ENCODE data around the gene PFKFB4. TPM values are rescaled to one million over a fixed set of nuclear protein-coding genes. Genes with fewer than 3 reads are reported as not detected.

Gene PFKFB4
- total RNA-seq, 1 donor from 2014 or later: 22.4 TPM

GRCh38 chr3:48576647-48577046 lies 20.0 kb upstream of the PFKFB4 start:
- DNase-seq (ENCODE audit: low read depth): no peak
- TF ChIP-seq CTCF (IDR thresholded peaks at IDR 0.05; ENCODE audit: insufficient read depth, low read length, poor library complexity, severe bottlenecking): no peak
- no peaks in the 10 kb centered on the region for H3K27me3 ChIP-seq (ENCODE audit: control insufficient read depth, insufficient read depth, low read length)
- H3K4me3 ChIP-seq (ENCODE audit: low read depth, low read length): no peak overlapping the region
- peaks cover 3% of the 10 kb centered on the region for H3K36me3 ChIP-seq (ENCODE audit: control insufficient read depth, insufficient read depth, low read length)

GRCh38 chr3:48575366-48575765 lies 18.8 kb upstream of the PFKFB4 start:
- DNase-seq (ENCODE audit: low read depth): no peak
- Histone ChIP-seq H3K27me3 (ENCODE audit: control insufficient read depth, insufficient read depth, low read length) (no peaks in the 10 kb centered on the region), H3K36me3 (ENCODE audit: control insufficient read depth, insufficient read depth, low read length) (peaks cover 3% of the 10 kb centered on the region), H3K4me3 (ENCODE audit: low read depth, low read length) (no peak overlapping the region)
- TF ChIP-seq CTCF (IDR thresholded peaks at IDR 0.05; ENCODE audit: insufficient read depth, low read length, poor library complexity, severe bottlenecking): no peak

- no peaks in the 10 kb centered on the region for H3K27me3 ChIP-seq (ENCODE audit: control insufficient read depth, insufficient read depth, low read length)
- no peak overlapping the region for H3K4me3 ChIP-seq (ENCODE audit: low read depth, low read length)
- no peak for DNase-seq (ENCODE audit: low read depth)
- peaks cover 4% of the 10 kb centered on the region for H3K36me3 ChIP-seq (ENCODE audit: control insufficient read depth, insufficient read depth, low read length)
- TF ChIP-seq CTCF (IDR thresholded peaks at IDR 0.05; ENCODE audit: insufficient read depth, low read length, poor library complexity, severe bottlenecking): no peak
These were observed 17.5 kb upstream of the PFKFB4 start for GRCh38 chr3:48573973-48574585.

- no peak for DNase-seq (ENCODE audit: low read depth)
- TF ChIP-seq CTCF (IDR thresholded peaks at IDR 0.05; ENCODE audit: insufficient read depth, low read length, poor library complexity, severe bottlenecking): no peak
- H3K36me3 ChIP-seq (ENCODE audit: control insufficient read depth, insufficient read depth, low read length): peaks cover 5% of the 10 kb centered on the region
- H3K27me3 ChIP-seq (ENCODE audit: control insufficient read depth, insufficient read depth, low read length): no peaks in the 10 kb centered on the region
- no peak overlapping the region for H3K4me3 ChIP-seq (ENCODE audit: low read depth, low read length)
These were observed 15.9 kb upstream of the PFKFB4 start for GRCh38 chr3:48572517-48572916.

GRCh38 chr3:48571938-48572337 lies 15.3 kb upstream of the PFKFB4 start:
- no peaks in the 10 kb centered on the region for H3K27me3 ChIP-seq (ENCODE audit: control insufficient read depth, insufficient read depth, low read length)
- no peak for TF ChIP-seq CTCF (IDR thresholded peaks at IDR 0.05; ENCODE audit: insufficient read depth, low read length, poor library complexity, severe bottlenecking)
- H3K36me3 ChIP-seq (ENCODE audit: control insufficient read depth, insufficient read depth, low read length): peaks cover 2% of the 10 kb centered on the region
- no peak for DNase-seq (ENCODE audit: low read depth)
- H3K4me3 ChIP-seq (ENCODE audit: low read depth, low read length): no peak overlapping the region

GRCh38 chr3:48569808-48570450 lies 13.3 kb upstream of the PFKFB4 start:
- Histone ChIP-seq H3K36me3 (ENCODE audit: control insufficient read depth, insufficient read depth, low read length) (peaks cover 7% of the 10 kb centered on the region), H3K4me3 (ENCODE audit: low read depth, low read length) (no peak overlapping the region), H3K27me3 (ENCODE audit: control insufficient read depth, insufficient read depth, low read length) (no peaks in the 10 kb centered on the region)
- TF ChIP-seq CTCF (IDR thresholded peaks at IDR 0.05; ENCODE audit: insufficient read depth, low read length, poor library complexity, severe bottlenecking): no peak
- no peak for DNase-seq (ENCODE audit: low read depth)

All from kidney epithelial cell (primary cell).